GM12891 (cell line): Measurements from ENCODE around the gene DNASE1L3.

Source experiments
- DNase-seq: peaks from one replicate; pipeline ENCODE4 v3.0.0; 2011; ENCODE audit warnings: low spot score; ENCODE audit not compliant: insufficient read length
- FAIRE-seq: peaks from 2 replicates; lab custom pipeline; 2011; peaks lifted over from hg19 to GRCh38; lab: Jason Lieb, UNC
- PAX5 ChIP-seq: IDR thresholded peaks from 2 replicates; pipeline ENCODE4 v1.6.1; 2011; ENCODE audit warnings: low read length, moderate library complexity, mild to moderate bottlenecking; ENCODE audit not compliant: insufficient read depth, severe bottlenecking
- POLR2A ChIP-seq: IDR thresholded peaks from 2 replicates; pipeline ENCODE4 v1.6.1; 2011; ENCODE audit warnings: low read depth, low read length, control low read depth
- POLR2AphosphoS5 ChIP-seq: IDR thresholded peaks from 2 replicates; pipeline ENCODE4 v1.6.1; 2011; ENCODE audit warnings: low read depth, low read length, control low read depth
- POU2F2 ChIP-seq: IDR thresholded peaks from 2 replicates; pipeline ENCODE4 v1.6.1; 2011; ENCODE audit warnings: low read depth, mild to moderate bottlenecking, control low read depth, low read length, moderate library complexity
- SPI1 ChIP-seq: IDR thresholded peaks from 2 replicates; pipeline ENCODE4 v1.6.1; 2011; ENCODE audit warnings: low read depth, low read length, control low read depth
- TAF1 ChIP-seq: IDR thresholded peaks from 2 replicates; pipeline ENCODE4 v1.6.1; 2011; ENCODE audit warnings: low read depth, low read length, control low read depth

DNASE1L3 gene

GRCh38 chr3:58191361-58191991 lies 19.3 kb downstream of the DNASE1L3 start:
- DNase-seq (no peak), FAIRE-seq (no peak)
- no peak for TF ChIP-seq SPI1
- no peak for TF ChIP-seq POLR2AphosphoS5
- TF ChIP-seq TAF1 = no peak
- TF ChIP-seq POU2F2 = no peak
- no peak for TF ChIP-seq PAX5
- TF ChIP-seq POLR2A = no peak

DNA sequence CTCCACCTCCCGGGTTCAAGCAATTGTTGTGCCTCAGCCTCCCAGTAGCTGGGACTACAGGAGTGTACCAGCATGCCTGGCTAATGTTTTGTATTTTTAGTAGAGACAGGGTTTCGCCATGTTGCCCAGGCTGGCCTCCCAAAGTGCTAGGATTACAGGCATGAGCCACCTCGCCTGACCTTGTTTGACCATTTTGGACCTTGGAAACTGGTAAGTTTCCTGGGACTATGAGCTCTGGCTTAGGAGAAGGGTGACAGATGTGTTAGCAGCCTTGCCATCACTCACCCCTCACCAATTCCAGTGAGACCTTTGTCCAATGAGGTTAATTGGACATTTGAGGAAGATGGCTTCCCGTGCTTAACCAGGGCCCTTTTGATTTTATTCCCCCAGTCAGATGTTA lies 19.9 kb downstream of the DNASE1L3 start:
- DNase-seq (no peak), FAIRE-seq (no peak)
- no peak for TF ChIP-seq POLR2A
- no peak for TF ChIP-seq TAF1
- no peak for TF ChIP-seq POLR2AphosphoS5

- DNase-seq = no peak
- no peak for FAIRE-seq
- TF ChIP-seq PAX5 (no peak), POLR2AphosphoS5 (no peak), SPI1 (no peak), POLR2A (no peak), POU2F2 (no peak), TAF1 (no peak)
Measured at GRCh38 chr3:58190291-58190690, 20.5 kb downstream of the DNASE1L3 start.

DNA sequence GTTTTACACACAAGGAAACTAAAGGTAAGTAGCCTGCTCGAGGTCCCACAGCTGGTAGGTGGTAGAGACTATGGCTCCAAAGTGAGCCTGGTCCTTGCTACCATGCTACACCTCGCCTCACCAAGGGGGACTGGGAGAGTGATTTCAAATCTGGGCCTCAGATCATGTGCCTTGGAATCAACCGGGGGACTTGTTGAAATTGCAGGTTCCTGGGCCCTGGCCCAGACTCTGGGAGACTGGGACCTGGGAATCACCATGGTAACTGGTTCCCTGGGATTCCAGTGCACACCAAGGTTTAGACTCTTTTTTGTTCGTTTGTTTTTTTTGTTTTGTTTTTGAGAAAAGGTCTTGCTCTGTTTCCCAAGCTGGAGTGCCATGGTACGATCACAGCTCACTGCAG lies 21.1 kb downstream of the DNASE1L3 start:
- TF ChIP-seq POU2F2 (no peak), SPI1 (no peak), POLR2A (no peak), POLR2AphosphoS5 (no peak), PAX5 (no peak), TAF1 (no peak)
- DNase-seq (no peak), FAIRE-seq (no peak)

DNA sequence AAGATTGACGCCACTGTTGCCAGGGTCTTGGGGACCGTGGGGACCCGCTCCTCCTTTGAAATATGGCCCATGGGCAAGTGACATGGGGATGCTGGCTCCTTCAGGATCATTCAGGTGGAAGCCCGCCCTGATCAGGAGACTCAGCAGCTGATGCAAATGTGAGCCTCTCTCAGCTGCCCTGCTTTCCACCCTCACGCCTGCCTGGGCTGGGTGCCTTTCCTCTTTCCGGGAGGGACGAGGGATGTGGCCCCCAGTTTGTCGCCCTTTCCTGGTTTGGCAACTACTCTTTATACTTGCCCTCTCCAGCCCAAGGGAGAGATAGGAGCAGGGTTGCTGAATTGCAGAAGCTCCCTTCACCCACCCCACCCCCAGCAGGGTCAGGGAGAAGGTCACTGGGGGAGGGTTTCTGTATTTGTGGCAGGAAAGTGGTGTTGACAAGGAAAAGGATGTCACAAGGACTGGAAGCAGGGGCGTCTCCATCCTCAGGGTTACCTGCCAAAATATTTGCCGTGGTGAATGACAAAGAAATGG lies 21.8 kb downstream of the DNASE1L3 start:
- TF ChIP-seq SPI1 (no peak), TAF1 (no peak), POLR2AphosphoS5 (no peak), PAX5 (no peak), POU2F2 (no peak), POLR2A (no peak)
- no peak for DNase-seq
- no peak for FAIRE-seq

DNA sequence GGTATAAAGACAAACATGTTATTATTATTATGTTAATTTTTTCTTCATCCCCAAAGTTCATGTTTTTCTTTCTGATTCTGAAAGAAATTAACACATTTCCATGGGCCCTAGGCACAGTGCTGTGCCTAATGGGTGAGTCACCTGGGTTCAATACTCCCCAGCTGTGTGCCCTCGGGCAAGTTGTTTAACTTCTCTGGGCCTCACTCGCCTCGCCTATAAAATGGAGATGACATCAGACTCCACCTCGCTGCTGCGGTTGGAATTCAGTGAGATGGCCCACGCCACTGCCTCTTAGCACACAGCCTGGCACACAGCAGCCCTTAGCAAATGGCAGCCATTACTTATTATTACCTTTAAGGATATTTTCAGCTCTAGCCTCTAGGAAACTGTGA lies 22.6 kb downstream of the DNASE1L3 start:
- TF ChIP-seq POU2F2 (no peak), PAX5 (no peak), POLR2A (no peak), POLR2AphosphoS5 (no peak), TAF1 (no peak), SPI1 (no peak)
- DNase-seq (no peak), FAIRE-seq (peak; percentile 40)

DNA sequence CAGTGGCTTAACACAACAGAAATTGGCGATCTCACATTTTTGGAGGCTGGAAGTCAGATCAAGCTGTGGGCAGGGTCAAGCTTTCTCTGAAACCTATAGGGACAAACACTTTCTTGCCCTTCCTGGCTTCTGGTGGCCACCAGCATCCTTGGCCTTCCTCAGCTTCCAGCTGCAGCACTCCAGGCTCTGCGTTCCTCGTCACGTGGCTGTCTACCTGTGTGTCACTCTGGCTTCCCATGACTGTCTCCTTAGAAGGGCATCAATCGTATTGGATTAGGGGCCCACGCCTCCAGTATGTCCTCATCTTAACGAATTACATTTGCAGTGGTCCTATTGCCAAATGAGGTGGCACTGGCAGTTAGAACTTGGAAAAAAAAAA lies 25.8 kb downstream of the DNASE1L3 start:
- no peak for FAIRE-seq
- no peak for DNase-seq

GRCh38 chr3:58184309-58184981 lies 26.3 kb downstream of the DNASE1L3 start:
- FAIRE-seq (no peak), DNase-seq (no peak)
- TF ChIP-seq POLR2AphosphoS5 (no peak), POLR2A (no peak), SPI1 (no peak), PAX5 (no peak), POU2F2 (no peak), TAF1 (no peak)

More for the DNA sequence above, 25.8 kb downstream of the DNASE1L3 start:
- TF ChIP-seq POLR2AphosphoS5 (no peak), POLR2A (no peak), SPI1 (no peak), TAF1 (no peak), POU2F2 (no peak), PAX5 (no peak)

- FAIRE-seq (no peak), DNase-seq (no peak)
- no peak for TF ChIP-seq POLR2A
- no peak for TF ChIP-seq PAX5
- no peak for TF ChIP-seq TAF1
- no peak for TF ChIP-seq POU2F2
- TF ChIP-seq SPI1 = no peak
- no peak for TF ChIP-seq POLR2AphosphoS5
Measured at GRCh38 chr3:58183891-58184290, 26.9 kb downstream of the DNASE1L3 start.

DNA sequence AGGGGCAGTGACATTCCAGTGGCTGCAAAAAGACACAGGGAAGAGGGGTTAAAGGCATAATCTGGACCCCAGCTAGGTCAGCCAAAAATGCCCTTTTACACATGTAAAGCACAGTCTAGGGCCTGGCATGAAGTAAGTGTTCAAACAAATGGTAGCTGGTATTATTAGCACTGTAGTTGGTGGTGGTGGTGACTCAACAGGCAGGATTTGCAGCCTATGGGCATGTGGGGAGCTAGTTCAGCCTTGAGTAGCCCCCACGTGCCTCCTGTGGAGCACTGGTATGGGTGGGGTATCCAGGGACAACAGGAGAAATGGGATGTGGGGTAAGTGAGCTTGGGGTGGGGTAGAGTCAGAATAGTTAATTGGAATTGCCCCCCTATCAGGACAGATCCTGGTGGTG lies 27.6 kb downstream of the DNASE1L3 start:
- TF ChIP-seq POLR2A (no peak), TAF1 (no peak), PAX5 (no peak), POLR2AphosphoS5 (no peak), SPI1 (no peak)
- no peak for FAIRE-seq

More for the DNA sequence above, 27.6 kb downstream of the DNASE1L3 start:
- no peak for DNase-seq
